CD4-positive, alpha-beta T cell (primary cell): ENCODE results near the gene PHLDB1. TPM values are rescaled to one million over a fixed set of nuclear protein-coding genes. Genes with fewer than 3 reads are reported as not detected.

Experiments used
- ATAC-seq: fragments of 200-7000 bp; cut with Tn5 transposase; one replicate; pipeline ENCODE4 v1.10.0; 2022; ENCODE audit warnings: mild to moderate bottlenecking; ENCODE audit not compliant: poor library complexity
- CTCF ChIA-PET: fragments of 350-600 bp; sonication (Branson Sonifier 250); formaldehyde crosslinking; loops from one replicate; lab custom pipeline; 2021; ENCODE audit warnings: antibody characterized with exemption, inconsistent platforms; lab: Charles Lee
- POLR2A ChIA-PET: fragments of 350-600 bp; sonication (Branson Sonifier 250); formaldehyde crosslinking; loops from one replicate; lab custom pipeline; 2021; ENCODE audit warnings: antibody characterized with exemption, inconsistent platforms; lab: Charles Lee
- DNase-seq, 14 experiments: peaks; one replicate each; pipeline ENCODE4 v3.0.0-alpha.2; 2013 to 2020; ENCODE audit warnings: mixed read lengths in 2 of 14
- H3K27ac ChIP-seq, 2 donors: one replicate each; pipeline versions ENCODE4 v1.5.1 to v1.7.0; 2013; ENCODE audit warnings: low read length in 2 of 2, low read depth in 1 of 2, mild to moderate bottlenecking in 1 of 2
- H3K27me3 ChIP-seq, 2 experiments: 1 replicate in 1 of 2; 2 replicates in 1 of 2; pipeline versions ENCODE4 v1.6.1 to v1.7.0; 2013; ENCODE audit warnings: low read length in 2 of 2, control low read depth in 1 of 2, mild to moderate bottlenecking in 1 of 2, moderate library complexity in 1 of 2; ENCODE audit not compliant: insufficient read depth in 2 of 2, control insufficient read depth in 1 of 2
- H3K36me3 ChIP-seq: one replicate; pipeline ENCODE4 v1.6.1; 2013; ENCODE audit warnings: low read length, control low read depth; ENCODE audit not compliant: insufficient read depth
- H3K4me1 ChIP-seq: one replicate; pipeline ENCODE4 v1.6.1; 2013; ENCODE audit warnings: low read length, control low read depth; ENCODE audit not compliant: insufficient read depth
- H3K4me3 ChIP-seq: one replicate; pipeline ENCODE4 v1.5.1; 2013; ENCODE audit warnings: mild to moderate bottlenecking, low read length, moderate library complexity
- H3K9me3 ChIP-seq, 2 experiments: 1 replicate in 1 of 2; 2 replicates in 1 of 2; pipeline versions ENCODE4 v1.6.1 to v1.7.0; 2013; ENCODE audit warnings: low read length in 2 of 2, mild to moderate bottlenecking in 2 of 2, control low read depth in 1 of 2, moderate library complexity in 1 of 2; ENCODE audit not compliant: control insufficient read depth in 1 of 2, insufficient read depth in 1 of 2
- H3K27ac Mint-ChIP-seq: one replicate; pipeline ENCODE4 v1.8.0; 2020; ENCODE audit warnings: mixed read lengths
- H3K27me3 Mint-ChIP-seq: one replicate; pipeline ENCODE4 v1.8.0; 2021; ENCODE audit warnings: mixed read lengths
- H3K36me3 Mint-ChIP-seq: one replicate; pipeline ENCODE4 v1.8.0; 2021; ENCODE audit warnings: low read depth, mixed read lengths
- H3K4me1 Mint-ChIP-seq: one replicate; pipeline ENCODE4 v1.8.0; 2021; ENCODE audit warnings: low read depth, mixed read lengths
- H3K4me3 Mint-ChIP-seq: one replicate; pipeline ENCODE4 v1.8.0; 2020; ENCODE audit warnings: mild to moderate bottlenecking, mixed read lengths
- H3K9me3 Mint-ChIP-seq: one replicate; pipeline ENCODE4 v1.8.0; 2020; ENCODE audit warnings: mixed read lengths
- CTCF ChIP-seq: fragments of 200-600 bp; IDR thresholded peaks from one replicate; pipeline ENCODE4 v1.8.0; 2022; ENCODE audit warnings: antibody characterized with exemption, mild to moderate bottlenecking
- intact Hi-C, 2 experiments: fragments of 100-400 bp; cut with DNase I in 1 of 2; cut with micrococcal nuclease in 1 of 2; formaldehyde crosslinking; loops; one replicate each; pipeline versions ENCODE4 v1.15.1 to v1.9.0; 2023 to 2025; cut with DNase I, micrococcal nuclease
- total RNA-seq, 174 experiments: library from RNA in 2 of 174; stranded (reverse) in 2 of 174; gene quantifications; one replicate each; pipeline ENCODE4 v1.2.3 and lab custom pipeline; 2021 to 2026

The PHLDB1 gene
- total RNA-seq, 2 experiments from 2014 or later = 1.8 to 2.3 TPM

GRCh38 chr11:118651820-118652219, 44.4 kb downstream of the PHLDB1 start:
- H3K36me3 Mint-ChIP-seq = no peaks in the 10 kb centered on the region
- peaks cover 12% of the 10 kb centered on the region for H3K4me1 Mint-ChIP-seq
- H3K36me3 ChIP-seq = no peaks in the 10 kb centered on the region
- ChIA-PET CTCF (no interaction called here), POLR2A (interaction anchor here (0.6 kb wide), 1 partner anchor 165 kb away, joined by 4 read pairs; no protein-coding TSS in a partner anchor)
- H3K4me1 ChIP-seq = peaks cover 6% of the 10 kb centered on the region
- no peak overlapping the region for H3K27ac Mint-ChIP-seq
- intact Hi-C loops = no loop called here
- H3K27me3 ChIP-seq = no peaks in the 10 kb centered on the region
- TF ChIP-seq CTCF = no peak
- no peak for DNase-seq
- ATAC-seq = no peak
- no peaks in the 10 kb centered on the region for H3K27me3 Mint-ChIP-seq
- H3K4me3 Mint-ChIP-seq = no peak overlapping the region
- H3K4me3 ChIP-seq = no peak overlapping the region
- no peaks in the 10 kb centered on the region for H3K9me3 Mint-ChIP-seq
- no peak overlapping the region for H3K27ac ChIP-seq
- no peaks in the 10 kb centered on the region for H3K9me3 ChIP-seq

GRCh38 chr11:118652681-118653181, 45.3 kb downstream of the PHLDB1 start:
- no peaks in the 10 kb centered on the region for H3K27me3 ChIP-seq
- no peak overlapping the region for H3K27ac Mint-ChIP-seq
- ATAC-seq = no peak

GRCh38 chr11:118653684-118654390, 46.4 kb downstream of the PHLDB1 start:
- Mint-ChIP-seq H3K4me1 (peaks cover 12% of the 10 kb centered on the region), H3K27ac (no peak overlapping the region), H3K4me3 (no peak overlapping the region), H3K9me3 (no peaks in the 10 kb centered on the region), H3K36me3 (no peaks in the 10 kb centered on the region), H3K27me3 (no peaks in the 10 kb centered on the region)
- Histone ChIP-seq H3K4me3 (no peak overlapping the region), H3K9me3 (no peaks in the 10 kb centered on the region), H3K27me3 (no peaks in the 10 kb centered on the region), H3K36me3 (no peaks in the 10 kb centered on the region), H3K4me1 (peaks cover 6% of the 10 kb centered on the region), H3K27ac (no peak overlapping the region)
- peak in 1 of 14 experiments; percentile 6 for DNase-seq
- POLR2A ChIA-PET = no interaction called here
- intact Hi-C loops = no loop called here
- ATAC-seq = no peak
- CTCF ChIA-PET = no interaction called here
- TF ChIP-seq CTCF = no peak

More at GRCh38 chr11:118652681-118653181, 45.3 kb downstream of the PHLDB1 start:
- Mint-ChIP-seq H3K9me3 (no peaks in the 10 kb centered on the region), H3K36me3 (no peaks in the 10 kb centered on the region), H3K4me1 (peaks cover 12% of the 10 kb centered on the region), H3K4me3 (no peak overlapping the region), H3K27me3 (no peaks in the 10 kb centered on the region)
- Histone ChIP-seq H3K9me3 (no peaks in the 10 kb centered on the region), H3K4me3 (no peak overlapping the region), H3K4me1 (peaks cover 6% of the 10 kb centered on the region), H3K36me3 (no peaks in the 10 kb centered on the region), H3K27ac (no peak overlapping the region)
- ChIA-PET POLR2A (no interaction called here), CTCF (no interaction called here)
- DNase-seq = peak in 1 of 14 experiments; percentile 6
- intact Hi-C loops = no loop called here
- no peak for TF ChIP-seq CTCF
